Loucy (cell line): ENCODE measurements around the gene MYL5.

Source experiments
- H2AFZ ChIP-seq: fragments of 200-600 bp; sonication (generic); 2 replicates; pipeline ENCODE4 v1.6.0; 2016; ENCODE audit warnings: antibody characterized with exemption, mild to moderate bottlenecking, low read length, moderate library complexity
- H3F3A ChIP-seq: fragments of 200-600 bp; 2 replicates; pipeline ENCODE4 v1.6.0; 2016; ENCODE audit warnings: antibody characterized with exemption, low read depth, mild to moderate bottlenecking
- H3K27me3 ChIP-seq: fragments of 200-600 bp; sonication (generic); 2 replicates; pipeline ENCODE4 v1.6.1; 2014; ENCODE audit warnings: low read length, mild to moderate bottlenecking; ENCODE audit not compliant: insufficient read depth, poor library complexity, severe bottlenecking
- H3K36me3 ChIP-seq: fragments of 200-600 bp; sonication (generic); 2 replicates; pipeline ENCODE4 v1.6.1; 2016; ENCODE audit warnings: low read length; ENCODE audit not compliant: insufficient read depth
- H3K4me1 ChIP-seq: fragments of 200-600 bp; sonication (generic); 2 replicates; pipeline ENCODE4 v1.5.1; 2014; ENCODE audit warnings: low read length, mild to moderate bottlenecking; ENCODE audit not compliant: insufficient read depth, poor library complexity, severe bottlenecking
- H3K4me2 ChIP-seq: fragments of 200-600 bp; sonication (generic); 2 replicates; pipeline ENCODE4 v1.6.0; 2014; ENCODE audit warnings: antibody characterized with exemption, low read length, low read depth, mild to moderate bottlenecking; ENCODE audit not compliant: poor library complexity, severe bottlenecking
- H3K4me3 ChIP-seq: fragments of 200-600 bp; sonication (generic); 2 replicates; pipeline ENCODE4 v1.5.1; 2014; ENCODE audit warnings: low read length, mild to moderate bottlenecking, mixed read lengths; ENCODE audit not compliant: poor library complexity, severe bottlenecking
- H3K79me2 ChIP-seq: fragments of 200-600 bp; sonication (generic); 2 replicates; pipeline ENCODE4 v1.6.1; 2014; ENCODE audit warnings: low read length; ENCODE audit not compliant: insufficient read depth
- H3K9ac ChIP-seq: fragments of 200-600 bp; sonication (generic); 2 replicates; pipeline ENCODE4 v1.6.0; 2014; ENCODE audit warnings: mild to moderate bottlenecking, low read depth, low read length, moderate library complexity; ENCODE audit not compliant: poor library complexity, severe bottlenecking
- H3K9me2 ChIP-seq: fragments of 200-600 bp; sonication (generic); replicated peaks from 2 replicates; pipeline ENCODE4 v1.6.1; 2016; ENCODE audit warnings: low read depth, low read length, mixed read lengths
- H3K9me3 ChIP-seq: fragments of 200-600 bp; sonication (generic); 2 replicates; pipeline ENCODE4 v1.6.1; 2014; ENCODE audit warnings: mild to moderate bottlenecking, antibody characterized with exemption, low read length, low read depth; ENCODE audit not compliant: insufficient read depth
- H4K20me1 ChIP-seq: fragments of 200-600 bp; sonication (generic); 2 replicates; pipeline ENCODE4 v1.6.0; 2014; ENCODE audit warnings: antibody characterized with exemption, low read length, mild to moderate bottlenecking; ENCODE audit not compliant: insufficient read depth, poor library complexity, severe bottlenecking
- CTCF ChIP-seq: fragments of 200-600 bp; sonication (generic); conservative IDR thresholded peaks from 2 replicates; pipeline ENCODE4 v1.5.1; 2014; ENCODE audit warnings: mild to moderate bottlenecking, antibody characterized with exemption, low read length
- EZH2phosphoT487 ChIP-seq: fragments of 200-600 bp; IDR thresholded peaks from 2 replicates; pipeline ENCODE4 v1.6.1; 2018; ENCODE audit warnings: antibody characterized with exemption, mild to moderate bottlenecking, moderate library complexity, borderline replicate concordance

Gene MYL5

GRCh38 chr4:650951-651883 is 23.1 kb upstream of the MYL5 start:
- Histone ChIP-seq H3K27me3 (no peaks in the 10 kb centered on the region), H3K36me3 (no peaks in the 10 kb centered on the region), H4K20me1 (no peaks in the 10 kb centered on the region), H2AFZ (no peak overlapping the region), H3K9ac (no peak overlapping the region), H3K4me2 (no peak overlapping the region), H3F3A (no peaks in the 10 kb centered on the region), H3K79me2 (no peaks in the 10 kb centered on the region), H3K4me1 (no peaks in the 10 kb centered on the region), H3K4me3 (no peak overlapping the region), H3K9me3 (peaks cover 30% of the 10 kb centered on the region; the same call in 1 of the 2 replicates), H3K9me2 (no peaks in the 10 kb centered on the region)
- TF ChIP-seq CTCF = no peak
- TF ChIP-seq EZH2phosphoT487 = no peak

- H2AFZ ChIP-seq = no peak overlapping the region
- no peaks in the 10 kb centered on the region for H3F3A ChIP-seq
- H4K20me1 ChIP-seq = no peaks in the 10 kb centered on the region
- H3K9me2 ChIP-seq = no peaks in the 10 kb centered on the region
- H3K79me2 ChIP-seq = no peaks in the 10 kb centered on the region
- no peak overlapping the region for H3K9ac ChIP-seq
- no peaks in the 10 kb centered on the region for H3K27me3 ChIP-seq
- H3K9me3 ChIP-seq = peaks cover 25% of the 10 kb centered on the region; the same call in 1 of the 2 replicates
- no peak overlapping the region for H3K4me2 ChIP-seq
- TF ChIP-seq EZH2phosphoT487 (no peak), CTCF (no peak)
- no peaks in the 10 kb centered on the region for H3K36me3 ChIP-seq
- H3K4me1 ChIP-seq = no peaks in the 10 kb centered on the region
- no peak overlapping the region for H3K4me3 ChIP-seq
These were observed 22.3 kb upstream of the MYL5 start for GRCh38 chr4:651884-652642.

GRCh38 chr4:653080-653821 is 21.1 kb upstream of the MYL5 start:
- TF ChIP-seq EZH2phosphoT487 = no peak
- no peak for TF ChIP-seq CTCF
- Histone ChIP-seq H2AFZ (no peak overlapping the region), H3K27me3 (no peaks in the 10 kb centered on the region), H3K4me1 (no peaks in the 10 kb centered on the region), H3K4me3 (no peak overlapping the region), H3K9me2 (no peaks in the 10 kb centered on the region), H3K79me2 (no peaks in the 10 kb centered on the region), H3K9me3 (peaks cover 20% of the 10 kb centered on the region; the same call in 1 of the 2 replicates), H3K4me2 (no peak overlapping the region), H4K20me1 (no peaks in the 10 kb centered on the region), H3K9ac (no peak overlapping the region), H3K36me3 (no peaks in the 10 kb centered on the region), H3F3A (no peaks in the 10 kb centered on the region)
